HepG2 (cell line): ENCODE results near the gene TMEM253. TPM values are rescaled to one million over a fixed set of nuclear protein-coding genes. Genes with fewer than 3 reads are reported as not detected.
A peak's percentile ranks its signal among the peaks of the same experiment; 100 is the strongest.

Experiments
- AKAP8 ChIP-seq: sonication (generic); formaldehyde crosslinking; IDR thresholded peaks from 2 replicates; pipeline ENCODE4 v1.5.1; 2020; ENCODE audit warnings: mild to moderate bottlenecking, missing genetic modification reagents
- ATAD3A ChIP-seq: sonication (generic); formaldehyde crosslinking; IDR thresholded peaks from 2 replicates; pipeline ENCODE4 v1.4.0; 2020; ENCODE audit warnings: missing genetic modification reagents
- BCL6 ChIP-seq: IDR thresholded peaks from 2 replicates; pipeline ENCODE4 v1.6.1; 2016; ENCODE audit warnings: missing genetic modification reagents, missing compliant biosample characterization
- CBX5 ChIP-seq: sonication (generic); formaldehyde crosslinking; IDR thresholded peaks from 2 replicates; pipeline ENCODE4 v1.4.0; 2020; ENCODE audit warnings: missing genetic modification reagents, borderline replicate concordance
- MED1 ChIP-seq: sonication (generic); formaldehyde crosslinking; IDR thresholded peaks from 2 replicates; pipeline ENCODE4 v1.4.0; 2020; ENCODE audit warnings: missing genetic modification reagents
- MYNN ChIP-seq: sonication (generic); formaldehyde crosslinking; IDR thresholded peaks from 2 replicates; pipeline ENCODE4 v1.4.0; 2020; ENCODE audit warnings: mild to moderate bottlenecking, low read depth, missing genetic modification reagents
- NR3C1 ChIP-seq: sonication (generic); formaldehyde crosslinking; IDR thresholded peaks from 2 replicates; pipeline ENCODE4 v1.4.0; 2020; ENCODE audit warnings: missing genetic modification reagents
- RFX1 ChIP-seq: fragments of 450-650 bp; IDR thresholded peaks from 2 replicates; pipeline ENCODE4 v1.6.1; 2017
- SRF ChIP-seq: IDR thresholded peaks from 2 replicates; pipeline ENCODE4 v1.6.1; 2011; ENCODE audit warnings: mild to moderate bottlenecking, low read depth, low read length, moderate library complexity
- ZBTB7A ChIP-seq: sonication (generic); formaldehyde crosslinking; IDR thresholded peaks from 2 replicates; pipeline ENCODE4 v1.8.0; 2022; ENCODE audit warnings: mild to moderate bottlenecking, missing genetic modification reagents
- ZNF24 ChIP-seq: fragments of 450-650 bp; IDR thresholded peaks from 2 replicates; pipeline ENCODE4 v1.6.1; 2017; ENCODE audit warnings: antibody characterized with exemption, mild to moderate bottlenecking
- ZNF251 ChIP-seq: sonication (generic); formaldehyde crosslinking; IDR thresholded peaks from 2 replicates; pipeline ENCODE4 v1.9.0; 2021; ENCODE audit warnings: mild to moderate bottlenecking, missing genetic modification reagents
- ZNF292 ChIP-seq: sonication (generic); formaldehyde crosslinking; IDR thresholded peaks from 2 replicates; pipeline ENCODE4 v1.8.1; 2022; ENCODE audit warnings: mild to moderate bottlenecking, low read depth, missing genetic modification reagents, borderline replicate concordance
- polyA plus RNA-seq, 8 experiments: library from polyadenylated mRNA; depleted of rRNA in 3 of 8; stranded (reverse) in 7 of 8; unstranded in 1 of 8; fragments of >200 nt; fragmentation: Illumina TruSeq in 4 of 8; extraction: Trizol in 4 of 8; gene quantifications; 2 replicates each; pipeline versions ENCODE4 v1.2.1 to v1.2.3, GENCODE V29; 2011 to 2016; ENCODE audit warnings: low read depth in 4 of 8, missing spikeins in 1 of 8, mixed read lengths in 1 of 8; ENCODE audit not compliant: insufficient read depth in 1 of 8
- total RNA-seq, 5 experiments: library from RNA; depleted of rRNA; stranded (reverse); fragments of >200 nt; fragmentation: Illumina TruSeq; extraction: Trizol; gene quantifications; 2 replicates each; pipeline ENCODE4 v1.2.3, GENCODE V29; 2016; ENCODE audit warnings: low read depth in 1 of 5
- TF ChIP-seq, protein P1 (sequence below): sonication (generic); formaldehyde crosslinking; IDR thresholded peaks from 2 replicates; pipeline ENCODE4; 2020; ENCODE audit warnings: missing genetic modification reagents, mild to moderate bottlenecking, borderline replicate concordance
- TF ChIP-seq, protein P2 (sequence below): sonication (generic); formaldehyde crosslinking; IDR thresholded peaks from 2 replicates; pipeline ENCODE4 v1.8.1; 2023; ENCODE audit warnings: mild to moderate bottlenecking, missing genetic modification reagents
- TF ChIP-seq, protein P3 (sequence below): sonication (generic); formaldehyde crosslinking; IDR thresholded peaks from 2 replicates; pipeline ENCODE4 v1.4.0; 2020; ENCODE audit warnings: missing genetic modification reagents, borderline replicate concordance
- TF ChIP-seq, protein P4 (sequence below): sonication (generic); formaldehyde crosslinking; IDR thresholded peaks from 2 replicates; pipeline ENCODE4 v1.8.0; 2022; ENCODE audit warnings: mild to moderate bottlenecking, missing genetic modification reagents; ENCODE audit not compliant: insufficient replicate concordance
- TF ChIP-seq, protein P5 (sequence below): sonication (generic); formaldehyde crosslinking; IDR thresholded peaks from 2 replicates; pipeline ENCODE4 v1.5.1; 2020; ENCODE audit warnings: missing genetic modification reagents, mild to moderate bottlenecking, borderline replicate concordance

Gene TMEM253
- total and polyA plus RNA-seq, 2 of the 13 experiments (the other 11 are each of a cell fraction or from before 2014, with no cell fraction given) = 0.29 to 0.45 TPM

DNA sequence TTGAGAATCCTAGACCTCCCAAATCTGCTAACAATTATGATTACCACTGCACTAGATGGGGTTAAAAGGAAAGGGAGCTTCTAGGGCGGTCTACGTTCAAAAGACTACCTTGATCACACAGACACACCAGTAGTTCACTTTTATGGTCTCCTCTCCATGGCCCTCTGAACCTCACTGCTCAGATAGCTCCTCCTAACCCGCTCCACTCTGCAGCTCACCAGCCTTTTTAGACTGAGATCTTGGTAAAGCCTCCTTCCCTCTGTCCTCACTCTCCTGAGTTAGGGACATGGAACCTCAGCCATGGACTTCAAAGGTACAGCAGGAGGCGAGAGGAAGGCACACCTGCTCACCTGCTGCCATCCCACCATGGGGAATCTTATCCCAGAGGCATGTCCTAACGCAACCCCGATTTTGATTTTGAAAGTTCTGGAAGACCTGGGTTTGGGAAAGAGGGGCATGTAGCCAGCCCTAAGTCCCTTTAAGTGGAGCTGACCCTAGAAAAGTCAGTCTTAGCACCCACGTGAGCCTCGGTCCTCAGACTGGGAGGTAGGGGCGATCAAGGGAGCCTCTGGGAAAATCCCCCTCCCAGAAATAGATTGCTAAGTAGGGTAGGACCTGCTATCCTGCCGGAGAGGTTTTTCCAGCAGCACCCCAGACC, 3.8 kb upstream of the TMEM253 start (continued):
- TF ChIP-seq, protein P1, sequence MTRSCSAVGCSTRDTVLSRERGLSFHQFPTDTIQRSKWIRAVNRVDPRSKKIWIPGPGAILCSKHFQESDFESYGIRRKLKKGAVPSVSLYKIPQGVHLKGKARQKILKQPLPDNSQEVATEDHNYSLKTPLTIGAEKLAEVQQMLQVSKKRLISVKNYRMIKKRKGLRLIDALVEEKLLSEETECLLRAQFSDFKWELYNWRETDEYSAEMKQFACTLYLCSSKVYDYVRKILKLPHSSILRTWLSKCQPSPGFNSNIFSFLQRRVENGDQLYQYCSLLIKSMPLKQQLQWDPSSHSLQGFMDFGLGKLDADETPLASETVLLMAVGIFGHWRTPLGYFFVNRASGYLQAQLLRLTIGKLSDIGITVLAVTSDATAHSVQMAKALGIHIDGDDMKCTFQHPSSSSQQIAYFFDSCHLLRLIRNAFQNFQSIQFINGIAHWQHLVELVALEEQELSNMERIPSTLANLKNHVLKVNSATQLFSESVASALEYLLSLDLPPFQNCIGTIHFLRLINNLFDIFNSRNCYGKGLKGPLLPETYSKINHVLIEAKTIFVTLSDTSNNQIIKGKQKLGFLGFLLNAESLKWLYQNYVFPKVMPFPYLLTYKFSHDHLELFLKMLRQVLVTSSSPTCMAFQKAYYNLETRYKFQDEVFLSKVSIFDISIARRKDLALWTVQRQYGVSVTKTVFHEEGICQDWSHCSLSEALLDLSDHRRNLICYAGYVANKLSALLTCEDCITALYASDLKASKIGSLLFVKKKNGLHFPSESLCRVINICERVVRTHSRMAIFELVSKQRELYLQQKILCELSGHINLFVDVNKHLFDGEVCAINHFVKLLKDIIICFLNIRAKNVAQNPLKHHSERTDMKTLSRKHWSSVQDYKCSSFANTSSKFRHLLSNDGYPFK = peak; percentile 56; the same call in 1 of the 2 replicates
- TF ChIP-seq MED1 (CRISPR knock-in tag) = no peak
- TF ChIP-seq, protein P2, sequence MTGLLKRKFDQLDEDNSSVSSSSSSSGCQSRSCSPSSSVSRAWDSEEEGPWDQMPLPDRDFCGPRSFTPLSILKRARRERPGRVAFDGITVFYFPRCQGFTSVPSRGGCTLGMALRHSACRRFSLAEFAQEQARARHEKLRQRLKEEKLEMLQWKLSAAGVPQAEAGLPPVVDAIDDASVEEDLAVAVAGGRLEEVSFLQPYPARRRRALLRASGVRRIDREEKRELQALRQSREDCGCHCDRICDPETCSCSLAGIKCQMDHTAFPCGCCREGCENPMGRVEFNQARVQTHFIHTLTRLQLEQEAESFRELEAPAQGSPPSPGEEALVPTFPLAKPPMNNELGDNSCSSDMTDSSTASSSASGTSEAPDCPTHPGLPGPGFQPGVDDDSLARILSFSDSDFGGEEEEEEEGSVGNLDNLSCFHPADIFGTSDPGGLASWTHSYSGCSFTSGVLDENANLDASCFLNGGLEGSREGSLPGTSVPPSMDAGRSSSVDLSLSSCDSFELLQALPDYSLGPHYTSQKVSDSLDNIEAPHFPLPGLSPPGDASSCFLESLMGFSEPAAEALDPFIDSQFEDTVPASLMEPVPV (CRISPR knock-in tag) = no peak
- no peak for TF ChIP-seq MYNN (CRISPR knock-in tag)
- TF ChIP-seq, protein P3, sequence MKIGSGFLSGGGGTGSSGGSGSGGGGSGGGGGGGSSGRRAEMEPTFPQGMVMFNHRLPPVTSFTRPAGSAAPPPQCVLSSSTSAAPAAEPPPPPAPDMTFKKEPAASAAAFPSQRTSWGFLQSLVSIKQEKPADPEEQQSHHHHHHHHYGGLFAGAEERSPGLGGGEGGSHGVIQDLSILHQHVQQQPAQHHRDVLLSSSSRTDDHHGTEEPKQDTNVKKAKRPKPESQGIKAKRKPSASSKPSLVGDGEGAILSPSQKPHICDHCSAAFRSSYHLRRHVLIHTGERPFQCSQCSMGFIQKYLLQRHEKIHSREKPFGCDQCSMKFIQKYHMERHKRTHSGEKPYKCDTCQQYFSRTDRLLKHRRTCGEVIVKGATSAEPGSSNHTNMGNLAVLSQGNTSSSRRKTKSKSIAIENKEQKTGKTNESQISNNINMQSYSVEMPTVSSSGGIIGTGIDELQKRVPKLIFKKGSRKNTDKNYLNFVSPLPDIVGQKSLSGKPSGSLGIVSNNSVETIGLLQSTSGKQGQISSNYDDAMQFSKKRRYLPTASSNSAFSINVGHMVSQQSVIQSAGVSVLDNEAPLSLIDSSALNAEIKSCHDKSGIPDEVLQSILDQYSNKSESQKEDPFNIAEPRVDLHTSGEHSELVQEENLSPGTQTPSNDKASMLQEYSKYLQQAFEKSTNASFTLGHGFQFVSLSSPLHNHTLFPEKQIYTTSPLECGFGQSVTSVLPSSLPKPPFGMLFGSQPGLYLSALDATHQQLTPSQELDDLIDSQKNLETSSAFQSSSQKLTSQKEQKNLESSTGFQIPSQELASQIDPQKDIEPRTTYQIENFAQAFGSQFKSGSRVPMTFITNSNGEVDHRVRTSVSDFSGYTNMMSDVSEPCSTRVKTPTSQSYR (CRISPR knock-in tag) = no peak
- no peak for TF ChIP-seq ATAD3A (CRISPR knock-in tag)
- TF ChIP-seq AKAP8 (CRISPR knock-in tag) = peak; percentile 52; the same call in 1 of the 2 replicates
- TF ChIP-seq ZBTB7A (CRISPR knock-in tag) = no peak
- no peak for TF ChIP-seq ZNF251
- no peak for TF ChIP-seq ZNF24
- no peak for TF ChIP-seq ZNF292 (CRISPR knock-in tag)
- TF ChIP-seq RFX1 = no peak
- no peak for TF ChIP-seq BCL6 (CRISPR knock-in tag)
- TF ChIP-seq, protein P4, sequence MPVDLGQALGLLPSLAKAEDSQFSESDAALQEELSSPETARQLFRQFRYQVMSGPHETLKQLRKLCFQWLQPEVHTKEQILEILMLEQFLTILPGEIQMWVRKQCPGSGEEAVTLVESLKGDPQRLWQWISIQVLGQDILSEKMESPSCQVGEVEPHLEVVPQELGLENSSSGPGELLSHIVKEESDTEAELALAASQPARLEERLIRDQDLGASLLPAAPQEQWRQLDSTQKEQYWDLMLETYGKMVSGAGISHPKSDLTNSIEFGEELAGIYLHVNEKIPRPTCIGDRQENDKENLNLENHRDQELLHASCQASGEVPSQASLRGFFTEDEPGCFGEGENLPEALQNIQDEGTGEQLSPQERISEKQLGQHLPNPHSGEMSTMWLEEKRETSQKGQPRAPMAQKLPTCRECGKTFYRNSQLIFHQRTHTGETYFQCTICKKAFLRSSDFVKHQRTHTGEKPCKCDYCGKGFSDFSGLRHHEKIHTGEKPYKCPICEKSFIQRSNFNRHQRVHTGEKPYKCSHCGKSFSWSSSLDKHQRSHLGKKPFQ = no peak
- TF ChIP-seq, protein P5, sequence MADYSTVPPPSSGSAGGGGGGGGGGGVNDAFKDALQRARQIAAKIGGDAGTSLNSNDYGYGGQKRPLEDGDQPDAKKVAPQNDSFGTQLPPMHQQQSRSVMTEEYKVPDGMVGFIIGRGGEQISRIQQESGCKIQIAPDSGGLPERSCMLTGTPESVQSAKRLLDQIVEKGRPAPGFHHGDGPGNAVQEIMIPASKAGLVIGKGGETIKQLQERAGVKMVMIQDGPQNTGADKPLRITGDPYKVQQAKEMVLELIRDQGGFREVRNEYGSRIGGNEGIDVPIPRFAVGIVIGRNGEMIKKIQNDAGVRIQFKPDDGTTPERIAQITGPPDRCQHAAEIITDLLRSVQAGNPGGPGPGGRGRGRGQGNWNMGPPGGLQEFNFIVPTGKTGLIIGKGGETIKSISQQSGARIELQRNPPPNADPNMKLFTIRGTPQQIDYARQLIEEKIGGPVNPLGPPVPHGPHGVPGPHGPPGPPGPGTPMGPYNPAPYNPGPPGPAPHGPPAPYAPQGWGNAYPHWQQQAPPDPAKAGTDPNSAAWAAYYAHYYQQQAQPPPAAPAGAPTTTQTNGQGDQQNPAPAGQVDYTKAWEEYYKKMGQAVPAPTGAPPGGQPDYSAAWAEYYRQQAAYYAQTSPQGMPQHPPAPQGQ (CRISPR knock-in tag) = no peak
- TF ChIP-seq CBX5 (CRISPR knock-in tag) = no peak; the same call in 1 of the 2 replicates
- no peak for TF ChIP-seq SRF
- no peak for TF ChIP-seq NR3C1 (CRISPR knock-in tag)
